Upper lobe of left lung (tissue), 4 donors: ENCODE results near the gene ADD1.

Experiments
- CTCF ChIP-seq, 6 experiments: fragments of 450-650 bp in 4 of 6; fragments of 200-600 bp in 2 of 6; sonication (generic) in 2 of 6; IDR thresholded peaks; one replicate each; pipeline ENCODE4 v1.5.1; 2016 to 2019; ENCODE audit warnings: antibody characterized with exemption in 6 of 6
- EP300 ChIP-seq, 4 donors: sonication (generic); formaldehyde crosslinking; IDR thresholded peaks; one replicate each; pipeline ENCODE4 v1.5.1; 2017; ENCODE audit warnings: antibody characterized with exemption in 4 of 4, control low read depth in 2 of 4
- POLR2A ChIP-seq, 4 donors: fragments of 450-650 bp; IDR thresholded peaks; one replicate each; pipeline ENCODE4 v1.5.1; 2016 to 2017; ENCODE audit warnings: antibody characterized with exemption in 4 of 4, mild to moderate bottlenecking in 2 of 4

GRCh38 chr4:2915789-2916188 lies 72.1 kb downstream of the ADD1 start:
- TF ChIP-seq POLR2A (IDR thresholded peaks at IDR 0.05) (no peak), CTCF (IDR thresholded peaks at IDR 0.05) (no peak), EP300 (IDR thresholded peaks at IDR 0.05) (no peak)
